Myocyte (in vitro differentiated cells): ENCODE data around the gene RASSF1. TPM values are rescaled to one million over a fixed set of nuclear protein-coding genes. Genes with fewer than 3 reads are reported as not detected.

Experiments used
- DNase-seq: peaks from one replicate; pipeline ENCODE4 v3.0.0-alpha.2; 2012; ENCODE audit warnings: low read depth
- polyA plus RNA-seq: library from polyadenylated mRNA; unstranded; fragments of >200 nt; gene quantifications from one replicate; pipeline ENCODE4 v1.2.1, GENCODE V29; 2012; ENCODE audit warnings: missing spikeins
- total RNA-seq: library from RNA; depleted of rRNA; stranded (reverse); fragments of >200 nt; gene quantifications from 2 replicates; pipeline ENCODE4 v1.2.3, GENCODE V29; 2014

RASSF1 gene, protein sequence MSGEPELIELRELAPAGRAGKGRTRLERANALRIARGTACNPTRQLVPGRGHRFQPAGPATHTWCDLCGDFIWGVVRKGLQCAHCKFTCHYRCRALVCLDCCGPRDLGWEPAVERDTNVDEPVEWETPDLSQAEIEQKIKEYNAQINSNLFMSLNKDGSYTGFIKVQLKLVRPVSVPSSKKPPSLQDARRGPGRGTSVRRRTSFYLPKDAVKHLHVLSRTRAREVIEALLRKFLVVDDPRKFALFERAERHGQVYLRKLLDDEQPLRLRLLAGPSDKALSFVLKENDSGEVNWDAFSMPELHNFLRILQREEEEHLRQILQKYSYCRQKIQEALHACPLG
- 9.0 and 16.2 TPM in 2 replicates for total RNA-seq
- 23.5 TPM for polyA plus RNA-seq

DNA sequence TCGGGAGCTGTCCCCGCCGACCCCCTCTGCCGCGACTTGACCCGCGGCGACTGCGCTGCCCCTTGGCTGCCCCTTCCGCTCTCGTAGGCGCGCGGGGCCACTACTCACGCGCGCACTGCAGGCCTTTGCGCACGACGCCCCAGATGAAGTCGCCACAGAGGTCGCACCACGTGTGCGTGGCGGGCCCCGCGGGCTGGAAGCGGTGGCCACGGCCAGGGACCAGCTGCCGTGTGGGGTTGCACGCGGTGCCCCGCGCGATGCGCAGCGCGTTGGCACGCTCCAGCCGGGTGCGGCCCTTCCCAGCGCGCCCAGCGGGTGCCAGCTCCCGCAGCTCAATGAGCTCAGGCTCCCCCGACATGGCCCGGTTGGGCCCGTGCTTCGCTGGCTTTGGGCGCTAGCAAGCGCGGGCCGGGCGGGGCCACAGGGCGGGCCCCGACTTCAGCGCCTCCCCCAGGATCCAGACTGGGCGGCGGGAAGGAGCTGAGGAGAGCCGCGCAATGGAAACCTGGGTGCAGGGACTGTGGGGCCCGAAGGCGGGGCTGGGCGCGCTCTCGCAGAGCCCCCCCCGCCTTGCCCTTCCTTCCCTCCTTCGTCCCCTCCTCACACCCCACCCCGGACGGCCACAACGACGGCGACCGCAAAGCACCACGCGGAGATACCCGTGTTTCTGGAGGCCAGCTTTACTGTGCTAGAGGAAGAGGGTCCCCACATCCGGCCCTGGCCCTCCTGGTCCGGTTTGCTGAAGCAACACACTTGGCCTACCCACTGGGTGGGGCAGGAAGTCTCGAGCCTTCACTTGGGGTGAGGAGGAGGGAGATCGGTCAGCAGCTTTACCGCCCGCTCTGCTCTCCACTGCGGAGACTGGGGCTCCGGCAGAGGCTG lies at the start of gene RASSF1:
RASSF1 (minus strand) TSS at position 389 of the 882 bp plus-strand sequence; CDS start at position 358, 31 bp downstream.
- no peak for DNase-seq

DNA sequence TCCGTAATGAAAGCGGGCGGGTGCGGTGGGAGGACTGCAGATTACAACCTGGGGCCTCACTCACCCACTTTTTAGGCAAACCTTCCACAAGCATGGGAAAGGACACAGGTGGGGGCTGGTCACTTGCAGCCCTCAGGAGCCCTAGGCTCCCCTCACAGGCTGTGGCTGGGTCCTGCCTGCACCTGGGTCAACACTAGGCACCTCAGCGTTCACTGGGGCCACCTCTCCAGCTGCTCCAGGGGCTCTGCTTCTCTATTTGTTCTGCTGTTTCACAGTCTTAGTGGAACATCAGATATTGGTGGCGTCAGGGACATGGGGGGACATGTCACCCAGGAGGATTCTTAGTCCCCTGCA lies 48.8 kb upstream of the RASSF1 start:
- no peak for DNase-seq

DNA sequence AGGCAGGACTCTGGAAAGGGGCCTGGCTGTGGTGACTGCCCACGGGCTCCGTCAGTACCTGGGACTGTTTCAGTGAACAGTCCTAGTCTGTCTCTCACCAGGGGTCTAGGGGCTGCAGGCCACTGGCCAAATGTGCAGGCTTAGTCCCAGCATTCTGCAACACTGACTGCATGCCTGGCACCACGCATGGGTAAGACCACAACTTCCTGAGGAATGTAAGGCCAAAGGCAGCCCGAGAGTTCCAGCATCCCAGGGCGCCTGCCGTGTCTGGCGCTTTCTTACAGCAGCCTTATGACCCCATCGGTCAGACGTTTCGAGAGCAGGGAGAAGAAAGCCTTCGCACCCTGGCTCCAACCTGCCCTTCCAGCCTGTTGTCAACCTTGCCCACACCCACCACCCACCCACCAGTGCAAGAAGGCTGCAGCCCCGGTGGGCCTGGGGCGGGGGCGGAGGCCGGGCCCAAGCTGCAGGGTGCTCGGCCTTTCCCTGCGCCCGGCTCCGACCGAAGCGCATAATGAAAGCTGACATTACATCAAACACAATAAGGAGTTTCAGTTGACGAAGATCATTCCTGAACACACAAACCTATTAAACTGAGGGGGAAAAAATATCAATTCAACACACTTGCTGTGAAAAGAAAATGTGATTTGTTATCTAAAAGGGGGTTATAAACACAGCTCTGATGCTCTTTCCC lies 48.2 kb upstream of the RASSF1 start:
- no peak for DNase-seq

DNA sequence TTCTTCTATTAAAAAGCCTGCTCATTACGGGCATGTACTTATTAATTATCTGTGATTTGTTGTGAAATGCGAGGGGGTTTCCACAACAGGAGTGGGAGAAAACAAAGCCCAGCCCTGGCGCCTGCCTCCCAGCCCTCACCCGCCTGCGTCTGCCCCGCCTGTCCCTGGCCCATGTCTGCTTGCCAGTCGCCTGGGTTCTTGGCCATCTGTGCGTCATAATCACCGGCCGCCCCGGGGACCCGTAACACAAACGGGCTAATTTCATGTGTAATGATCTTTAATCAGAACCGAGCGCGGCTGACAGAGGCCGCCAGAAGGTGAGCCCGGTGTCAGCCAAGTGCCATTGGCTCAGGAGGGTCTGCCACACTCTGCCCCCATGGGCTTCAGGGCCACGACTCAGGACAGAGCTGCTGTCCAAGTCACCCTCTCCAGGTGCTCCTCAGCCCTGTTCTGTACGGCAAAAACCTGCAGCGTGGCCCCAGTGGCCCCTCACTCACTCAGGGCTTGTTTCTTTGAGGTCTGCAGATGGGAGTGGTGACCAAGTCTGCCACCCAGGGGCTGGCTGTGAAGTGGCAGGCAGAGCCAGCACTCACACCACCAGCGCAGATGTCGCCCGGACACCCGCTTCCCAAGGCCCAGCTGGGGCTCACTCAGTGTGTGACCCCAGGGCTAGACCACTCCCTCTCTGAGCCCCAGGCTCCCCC lies 47.5 kb upstream of the RASSF1 start:
- DNase-seq: peak; percentile 29

DNA sequence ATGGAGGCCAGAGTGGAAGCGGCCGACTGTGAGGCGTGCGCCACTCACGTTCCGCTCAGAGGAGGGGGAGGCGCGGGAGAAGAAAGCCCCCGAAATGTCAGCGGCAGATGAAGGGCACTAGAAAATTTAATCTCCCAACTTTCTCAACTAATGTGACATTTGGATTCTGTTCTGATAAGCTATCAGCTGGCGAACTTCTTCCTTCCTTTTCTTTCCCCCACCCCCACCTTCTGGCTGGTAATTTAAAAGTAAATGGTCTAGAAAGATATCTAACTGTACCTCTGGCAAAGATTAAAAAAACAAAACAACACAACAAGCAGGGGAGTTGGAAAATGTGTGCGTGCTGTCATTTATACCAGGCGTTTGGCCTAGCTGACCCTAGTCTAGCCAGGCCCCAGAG lies 45.1 kb upstream of the RASSF1 start:
- no peak for DNase-seq

DNA sequence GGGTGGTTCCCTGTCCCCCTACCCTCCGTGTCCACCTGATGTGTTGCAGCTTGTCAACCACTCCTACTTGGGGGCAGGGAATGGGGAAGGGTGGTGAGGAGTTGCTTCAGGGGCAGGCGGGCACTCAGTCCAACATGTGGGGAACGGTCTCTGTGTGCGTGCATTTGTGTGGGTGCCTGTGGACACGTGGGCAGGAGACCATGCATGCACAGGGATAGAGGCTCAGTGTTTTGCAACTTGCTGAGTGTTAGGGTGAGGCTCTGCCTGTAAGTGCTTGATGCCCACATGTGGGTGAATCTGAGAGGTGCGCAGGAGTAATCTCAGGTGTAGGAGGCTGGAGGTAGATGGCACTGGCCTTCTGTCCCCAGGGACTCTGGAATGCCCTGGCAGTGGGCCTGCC lies 43.1 kb upstream of the RASSF1 start:
- no peak for DNase-seq

DNA sequence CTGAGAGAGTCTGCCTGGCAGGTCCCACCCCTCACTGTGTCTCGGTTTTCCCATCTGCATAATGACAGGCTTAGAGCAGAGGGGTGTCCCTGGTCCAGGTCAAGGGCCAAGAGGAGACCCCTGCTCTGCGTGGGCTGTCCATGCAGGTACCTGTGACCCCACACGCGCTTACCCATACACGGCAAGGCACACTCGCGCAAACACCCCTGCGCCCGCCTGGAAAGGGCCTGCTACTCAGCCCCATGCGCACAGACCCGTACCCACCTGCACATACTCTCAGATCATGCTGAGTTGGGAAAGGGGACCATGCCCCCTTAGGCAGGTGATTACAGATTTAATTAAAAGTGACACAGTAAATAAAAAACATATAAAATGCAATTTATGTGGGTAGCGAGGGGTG lies 42.1 kb upstream of the RASSF1 start:
- no peak for DNase-seq

DNA sequence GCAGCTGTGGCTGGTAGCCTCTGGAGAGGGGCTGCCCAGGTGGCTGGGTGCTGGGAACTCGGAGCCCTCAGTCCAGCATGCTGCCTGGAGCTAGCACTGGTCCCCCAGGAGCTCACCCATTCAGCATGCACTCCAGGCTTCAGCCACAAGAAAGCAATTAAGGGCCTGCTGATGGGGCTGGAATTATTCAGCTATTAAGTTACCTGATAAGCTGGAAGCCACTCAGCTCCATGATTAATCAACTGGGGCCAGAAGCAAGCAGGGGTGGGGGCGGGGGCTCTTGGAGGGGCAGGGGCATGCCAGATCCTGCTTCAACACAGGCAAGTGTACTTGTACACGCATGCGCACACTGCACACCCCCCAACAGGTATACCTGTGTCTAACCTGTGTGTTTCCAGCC lies 40.7 kb upstream of the RASSF1 start:
- no peak for DNase-seq

DNA sequence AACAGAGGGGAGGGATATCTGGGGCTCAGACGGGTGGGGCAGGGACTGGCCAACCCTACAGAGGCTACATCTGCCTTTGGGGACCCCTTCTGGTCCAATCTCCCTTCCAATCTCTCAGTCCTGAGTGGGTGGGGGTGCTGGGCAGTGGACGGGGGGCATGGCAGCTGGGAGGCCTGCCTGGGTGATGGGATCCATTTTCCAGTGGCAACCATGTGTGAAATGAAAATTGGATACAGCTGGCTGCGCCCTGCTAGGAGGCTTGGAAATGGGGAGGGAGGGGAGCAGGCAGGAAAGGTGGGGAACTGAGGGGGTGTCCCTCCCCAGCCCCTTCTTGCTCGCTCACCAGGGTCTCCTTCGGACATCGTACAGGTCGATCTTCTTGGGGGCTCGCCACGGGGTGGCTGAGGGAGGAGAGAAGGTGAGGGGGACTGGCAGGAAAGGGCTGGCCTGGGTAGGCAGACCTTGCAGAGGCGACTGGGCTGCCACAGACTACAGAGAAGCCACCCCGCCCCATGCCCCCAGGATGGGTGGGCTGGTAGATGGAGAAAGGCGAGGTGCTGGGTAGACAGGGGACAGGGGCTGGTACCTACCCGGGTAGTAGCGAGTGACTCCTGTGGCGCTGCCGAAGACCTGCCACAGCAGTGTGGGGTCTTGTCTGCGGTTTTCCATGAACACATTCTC lies 39.9 kb upstream of the RASSF1 start:
- no peak for DNase-seq

DNA sequence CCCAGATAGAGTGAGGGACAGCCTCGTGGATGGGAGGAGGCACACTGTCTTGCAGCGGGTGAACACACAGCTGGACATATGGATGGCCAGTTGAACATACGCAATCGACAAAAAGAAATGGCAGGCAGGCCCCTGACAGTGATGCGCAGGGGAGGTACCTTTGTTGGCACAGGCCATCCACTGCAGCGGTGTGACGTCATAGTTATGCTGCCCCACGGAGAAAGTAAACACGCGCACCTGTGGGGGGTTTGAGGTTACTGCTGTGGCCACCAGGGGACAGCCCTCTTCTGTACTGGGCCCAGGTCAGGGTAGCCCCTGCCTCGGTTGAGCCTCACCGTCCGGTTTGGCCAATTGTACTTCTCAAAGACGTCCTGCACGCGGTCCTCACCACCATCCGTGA lies 38.1 kb upstream of the RASSF1 start:
- DNase-seq: no peak

DNA sequence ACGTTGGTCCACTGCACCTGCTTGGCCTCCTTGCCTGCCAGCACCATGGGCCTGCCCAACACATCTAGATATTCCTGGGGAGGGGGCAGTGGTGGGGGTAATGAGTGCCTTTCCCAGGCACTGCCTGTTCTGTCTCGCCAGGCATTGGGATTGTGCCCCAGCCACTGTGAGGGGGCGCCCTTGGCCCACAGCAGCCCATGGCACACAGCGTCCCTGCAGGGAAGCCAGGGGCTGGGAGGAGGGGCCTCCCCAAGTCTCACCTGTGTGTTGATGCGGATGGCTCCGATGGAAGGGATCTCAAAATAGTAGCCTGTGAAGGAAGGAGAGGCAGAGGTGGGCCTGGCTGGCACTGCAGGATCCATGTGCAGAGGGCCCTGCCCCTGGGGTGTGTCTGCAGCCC lies 37.4 kb upstream of the RASSF1 start:
- no peak for DNase-seq

DNA sequence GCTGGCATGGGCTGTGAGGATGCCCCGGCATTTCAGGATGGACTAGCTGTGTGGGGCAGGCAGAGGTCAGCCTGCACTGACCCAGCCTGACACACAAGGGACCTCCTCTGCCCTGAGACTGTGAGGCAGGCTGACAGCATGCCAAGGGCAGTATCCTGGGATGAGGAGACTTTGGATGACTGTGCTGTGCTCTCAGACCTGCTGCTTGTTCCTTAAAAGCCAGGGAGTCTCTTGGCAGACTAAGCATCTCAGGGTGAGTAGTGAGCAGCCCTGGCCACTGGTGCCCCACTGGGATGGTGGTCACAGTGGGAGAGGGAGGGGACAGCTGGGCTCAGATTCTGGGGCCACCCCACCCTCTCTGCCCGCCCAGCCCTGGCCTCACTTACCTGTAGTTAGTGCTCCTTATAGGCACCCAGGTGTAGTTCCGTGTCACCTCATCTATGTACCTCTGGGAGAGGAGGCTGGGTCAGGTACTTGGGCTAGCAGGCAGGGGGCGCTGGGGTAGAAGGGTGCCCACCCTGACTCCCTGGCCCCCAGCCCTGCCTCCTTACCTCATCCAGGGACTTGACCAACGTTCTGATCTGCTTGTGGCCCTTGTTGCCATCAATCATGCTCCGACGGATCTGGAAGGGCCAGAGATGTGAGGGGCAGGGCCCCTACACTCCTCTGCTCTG lies 34.8 kb upstream of the RASSF1 start:
- no peak for DNase-seq

DNA sequence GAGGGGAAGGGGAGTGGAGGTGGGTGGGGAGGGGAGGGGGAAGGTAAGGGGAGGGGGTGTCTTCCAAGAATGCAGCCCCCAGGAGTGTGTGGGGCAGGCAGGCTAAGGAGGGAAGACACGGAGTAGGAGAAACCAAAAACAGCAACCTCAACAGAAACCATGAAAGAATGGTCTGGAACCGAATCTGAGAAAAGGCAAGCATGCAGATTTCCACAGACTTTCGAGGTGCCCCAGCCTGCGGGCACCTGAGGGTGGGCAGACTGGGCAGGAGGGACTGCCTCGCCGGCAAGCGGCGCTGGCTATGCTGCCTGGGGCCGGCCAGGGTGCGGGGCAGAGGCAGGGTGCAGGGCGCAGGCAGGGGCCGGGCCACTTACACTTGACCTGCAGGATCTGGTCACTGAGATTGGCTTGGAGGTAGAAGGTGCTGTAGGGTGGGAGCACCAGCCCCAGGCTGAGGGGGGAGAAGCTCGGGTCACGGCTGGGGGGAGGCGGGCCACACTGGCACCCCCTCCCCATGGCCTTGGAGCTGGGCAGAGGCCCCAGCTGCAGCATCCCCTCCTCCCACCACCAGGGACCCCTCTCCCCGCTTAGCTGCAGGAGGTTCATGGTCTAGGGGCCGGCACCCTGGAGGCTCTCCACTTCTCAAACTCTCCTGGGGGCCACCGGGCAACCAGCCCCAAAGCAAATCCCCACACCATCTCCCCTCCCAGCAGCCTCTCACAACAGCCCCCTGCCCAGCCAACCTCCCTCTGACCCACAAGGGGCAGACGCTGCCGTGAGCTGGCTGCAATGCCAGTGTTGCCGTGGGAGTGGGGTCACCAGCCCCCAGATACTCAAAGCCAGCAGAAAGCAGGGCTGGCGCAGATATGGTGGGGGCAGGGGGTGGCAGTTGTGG lies 34.0 kb upstream of the RASSF1 start:
- no peak for DNase-seq

DNA sequence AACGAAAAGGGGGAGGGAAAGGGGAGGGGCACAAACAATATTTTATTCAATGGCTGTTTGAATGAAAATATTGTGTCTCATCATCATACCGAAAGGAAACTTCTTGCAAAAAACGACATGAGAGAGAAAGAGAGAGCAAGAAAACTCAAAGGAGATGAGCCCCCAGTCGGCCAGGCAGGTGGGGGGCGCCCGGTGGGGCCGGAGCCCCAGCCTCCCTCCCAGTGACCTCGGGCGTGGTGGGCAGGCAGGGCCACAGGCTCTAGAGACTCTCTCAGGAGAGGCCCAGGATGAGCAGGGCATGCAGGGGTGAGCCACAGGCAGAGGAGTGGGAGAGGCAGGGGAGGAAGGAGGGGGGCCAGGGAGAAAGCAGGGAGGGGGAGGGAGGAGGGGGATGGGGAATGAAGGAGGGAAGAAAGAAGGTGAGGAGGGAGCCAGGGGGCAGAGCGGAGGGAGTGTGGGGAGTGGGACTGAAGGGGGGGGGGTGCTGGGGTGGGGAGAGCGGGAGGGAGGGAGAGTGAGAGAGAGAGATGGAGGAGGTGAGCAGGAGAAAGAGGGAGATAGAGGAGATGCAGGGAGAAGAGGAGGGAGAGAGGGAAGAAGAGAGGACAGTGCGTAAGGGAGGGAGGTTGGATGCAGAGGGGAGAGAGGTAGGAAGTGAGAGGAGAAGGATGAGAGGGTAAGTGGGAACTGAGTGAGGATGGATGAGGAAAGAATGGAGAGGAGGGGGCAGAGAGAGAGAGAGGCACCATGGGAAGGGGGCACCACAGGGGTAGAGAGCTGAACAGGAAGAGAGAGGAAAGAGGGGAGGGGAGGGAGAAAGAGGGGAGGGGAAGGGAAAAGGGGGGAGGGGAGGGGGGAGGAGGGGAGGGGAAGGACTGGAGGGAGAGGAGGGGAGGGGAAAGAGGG lies 32.8 kb upstream of the RASSF1 start:
- no peak for DNase-seq

DNA sequence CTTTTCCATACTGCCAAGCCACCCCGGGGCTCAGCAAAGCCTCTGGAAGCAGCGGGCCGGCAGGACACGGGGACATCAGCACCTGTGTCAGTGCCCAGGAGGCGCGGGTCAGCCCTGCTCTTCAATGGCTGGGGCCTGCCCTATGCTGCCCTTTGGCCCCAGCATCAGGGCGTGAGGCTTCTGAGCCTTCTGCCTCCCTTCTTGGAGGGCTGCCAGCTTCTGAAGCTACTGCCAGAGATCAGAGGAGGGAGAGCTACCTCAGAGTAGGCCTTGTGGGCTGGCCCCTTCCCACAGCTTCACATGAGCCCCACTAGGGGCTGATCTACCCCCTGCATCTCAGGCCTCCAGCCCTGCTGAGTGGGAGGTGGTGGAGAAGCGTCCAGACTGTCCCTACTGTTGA lies 31.7 kb upstream of the RASSF1 start:
- DNase-seq: no peak

DNA sequence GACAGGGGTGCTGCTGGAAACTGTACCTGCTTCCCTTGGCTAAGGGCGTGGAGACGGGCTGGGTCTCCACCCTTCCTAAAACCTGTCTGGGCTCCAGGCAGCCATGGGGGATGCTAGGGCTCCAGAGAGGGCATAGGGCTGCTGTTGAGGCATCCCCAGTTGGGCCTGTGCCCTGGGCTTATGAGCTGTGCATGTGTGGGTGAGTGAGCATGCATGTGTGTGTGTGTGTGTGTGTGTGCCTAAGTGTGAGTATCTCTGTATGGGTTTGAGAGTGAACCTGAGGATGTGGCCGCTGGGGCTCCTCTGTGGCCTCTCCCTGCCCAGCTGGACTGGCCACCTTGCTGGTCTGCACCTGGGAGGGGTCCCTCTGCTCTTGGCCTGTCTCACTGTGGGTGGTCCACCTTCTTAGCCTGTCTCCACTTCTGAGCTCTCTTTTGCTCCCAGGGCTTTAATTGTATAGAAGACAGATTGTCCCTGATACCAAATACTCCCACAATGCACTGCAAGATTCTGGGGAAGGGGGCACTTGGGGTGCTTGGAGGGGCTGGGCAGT lies 30.6 kb upstream of the RASSF1 start:
- no peak for DNase-seq

DNA sequence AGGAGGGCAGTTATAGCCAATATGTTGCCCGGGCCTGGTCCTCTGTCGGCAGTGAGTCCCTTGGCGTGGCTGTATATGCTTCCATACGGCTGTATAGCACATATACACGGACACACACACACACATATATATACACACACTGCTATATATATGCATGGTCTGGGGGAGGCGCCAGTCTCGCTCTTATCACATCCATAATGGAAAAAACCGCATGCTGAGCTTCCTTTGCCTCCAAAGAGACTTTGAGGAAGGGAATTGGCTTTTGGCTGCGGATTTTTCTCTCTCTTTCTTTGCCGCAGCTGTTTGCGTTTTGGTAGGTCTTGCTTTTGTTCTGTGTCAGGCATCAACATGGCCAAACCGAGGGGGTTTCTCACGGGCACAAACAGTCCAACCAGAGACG lies 30.0 kb upstream of the RASSF1 start:
- DNase-seq: no peak
